Right lobe of liver (tissue), 4 donors: ENCODE data around the gene XRCC2.

Source experiments
- CTCF ChIP-seq, 4 donors: fragments of 200-600 bp in 3 of 4; fragments of 450-650 bp in 1 of 4; IDR thresholded peaks; one replicate each; pipeline versions ENCODE4 v1.5.1 to v1.8.0; 2016 to 2022; ENCODE audit warnings: antibody characterized with exemption in 4 of 4, mild to moderate bottlenecking in 2 of 4
- POLR2A ChIP-seq: fragments of 450-650 bp; IDR thresholded peaks from one replicate; pipeline ENCODE4 v1.6.1; 2017; ENCODE audit warnings: antibody characterized with exemption, mild to moderate bottlenecking
- donor health status: DM: no; HTN: no; CAD: no.
- donor health status: DM: no; HTN: no; CAD: no.
- donor health status: DM: no; HTN: yes; CAD: no.

- TF ChIP-seq CTCF (IDR thresholded peaks at IDR 0.05) (no peak), POLR2A (no peak)
These were observed 58.9 kb downstream of the XRCC2 start for GRCh38 chr7:152617056-152617455.
